GM21423 (cell line): Measurements from ENCODE around the gene KRTAP5-10.
"Not testable (repeated sequence)": the region's sequence is repeated elsewhere in the genome, so short reads cannot be mapped to it uniquely, and the experiment has no call there.

Experiments
- ATAC-seq: cut with Tn5 transposase; IDR thresholded peaks from one replicate; pipeline ENCODE4 v1.9.1; 2021; ENCODE audit warnings: mild to moderate bottlenecking, moderate library complexity; ENCODE audit not compliant: unreplicated experiment

Gene KRTAP5-10

DNA sequence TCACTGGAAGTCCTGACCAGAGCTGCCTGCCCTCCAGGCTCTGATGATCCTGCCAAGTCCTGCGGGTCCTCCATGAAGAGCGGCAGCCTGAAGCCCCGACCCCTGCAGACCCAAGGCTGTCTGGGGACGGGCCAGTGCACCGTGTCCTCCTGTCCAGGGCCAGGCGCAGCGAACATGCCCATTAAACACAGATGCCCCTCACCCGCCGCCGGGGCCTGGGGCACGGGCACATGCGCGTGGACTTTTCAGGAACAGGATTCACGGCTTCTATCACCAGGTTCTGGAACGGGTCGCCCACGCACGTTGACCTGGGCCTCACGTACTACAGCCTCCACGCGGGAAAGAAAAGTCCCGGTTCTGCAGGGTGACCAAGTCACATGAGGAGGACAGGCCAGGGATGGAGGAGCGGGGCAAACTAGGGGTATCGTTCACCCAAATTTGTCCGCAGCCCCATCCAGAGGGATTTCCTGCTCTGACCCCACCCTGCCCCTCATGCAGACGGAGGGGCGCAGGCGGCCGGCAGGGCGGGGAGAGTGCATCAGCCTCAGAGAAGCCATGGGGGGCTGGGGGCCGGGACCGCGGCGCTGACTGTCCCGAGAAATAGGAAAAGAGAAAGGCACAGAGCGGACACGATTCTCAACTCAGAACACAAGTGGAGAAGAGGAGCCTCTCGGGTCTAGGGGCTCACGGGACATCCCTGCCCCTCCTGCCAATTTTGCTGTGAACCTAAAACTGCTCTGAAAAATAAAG lies 5.9 kb downstream of the KRTAP5-10 start:
- not testable (repeated sequence) for ATAC-seq

- no peak for ATAC-seq
Measured at GRCh38 chr11:71572811-71573210, 7.4 kb downstream of the KRTAP5-10 start.

DNA sequence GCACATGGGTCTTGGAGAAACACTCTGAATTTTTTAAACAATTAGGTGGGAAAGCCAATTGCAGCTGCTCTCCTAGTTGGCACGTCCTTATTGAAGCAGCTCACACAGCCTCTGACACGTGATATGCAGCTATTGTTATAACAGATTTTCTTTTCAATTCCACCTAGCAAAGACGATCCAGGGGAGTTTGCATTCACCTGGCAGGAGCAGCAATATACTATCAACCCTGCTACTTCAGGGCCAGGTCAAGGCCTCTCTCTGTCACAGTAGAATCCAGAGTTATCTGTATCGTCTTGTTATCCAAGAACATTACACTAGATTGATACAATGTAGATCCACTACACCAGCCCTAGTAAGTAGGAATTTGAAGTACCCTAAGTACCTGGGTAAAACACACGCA lies 9.1 kb downstream of the KRTAP5-10 start:
- no peak for ATAC-seq

DNA sequence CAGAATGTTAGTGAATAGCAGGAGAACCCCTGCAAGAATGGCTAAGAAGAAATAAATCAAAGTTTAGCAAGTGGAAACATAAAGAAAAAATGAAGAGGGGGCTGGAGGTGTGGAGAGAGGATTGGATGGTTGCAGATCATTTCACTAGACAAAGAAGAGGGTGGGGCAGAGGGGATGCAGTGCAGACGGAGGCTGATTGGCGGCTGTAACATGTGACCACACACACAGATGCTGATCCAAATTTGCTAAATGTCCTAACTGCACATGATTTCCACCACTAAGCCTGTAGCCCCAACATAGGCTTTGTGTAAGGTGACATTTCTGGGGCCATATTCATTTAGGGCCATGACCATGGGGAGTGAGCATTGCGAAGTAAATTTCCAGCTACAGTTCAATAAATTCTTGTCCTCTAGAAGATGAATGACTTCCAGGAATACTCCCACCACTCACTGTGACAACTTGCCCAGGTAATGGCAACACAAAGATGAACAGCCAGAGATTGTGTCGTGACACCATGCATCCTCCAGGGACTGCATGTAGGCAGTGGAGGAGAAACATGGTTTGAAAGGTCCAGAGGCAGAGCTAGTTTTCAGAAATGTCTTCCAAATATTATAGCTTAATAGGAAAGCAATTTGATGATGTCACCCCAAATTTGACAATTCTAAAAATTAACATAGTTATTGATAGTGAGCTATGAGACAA lies 10.5 kb downstream of the KRTAP5-10 start:
- no peak for ATAC-seq

- ATAC-seq = not testable (repeated sequence)
Measured at GRCh38 chr11:71576688-71577465, 11.5 kb downstream of the KRTAP5-10 start.

DNA sequence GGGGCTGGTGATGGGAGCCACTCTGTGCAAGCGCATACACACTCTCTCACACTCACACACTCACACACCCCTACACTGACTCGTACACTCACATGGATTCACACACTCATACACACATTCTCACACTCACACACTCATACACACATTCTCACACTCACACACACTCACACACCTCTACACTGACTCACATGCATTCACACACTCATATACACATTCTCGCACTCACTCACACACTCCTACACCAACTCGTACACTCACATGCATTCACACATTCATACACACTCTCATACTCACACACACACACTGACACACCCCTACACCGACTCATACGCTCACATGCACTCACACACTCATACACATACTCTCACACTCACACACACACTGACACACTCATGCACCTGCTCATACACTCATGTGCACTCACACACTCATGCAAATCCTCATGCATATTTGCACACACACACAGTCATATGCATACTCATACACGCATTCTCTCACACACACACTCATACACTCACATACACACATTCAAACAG lies 12.2 kb downstream of the KRTAP5-10 start:
- ATAC-seq = no peak

GRCh38 chr11:71579513-71579912 lies 14.2 kb downstream of the KRTAP5-10 start:
- not testable (repeated sequence) for ATAC-seq

DNA sequence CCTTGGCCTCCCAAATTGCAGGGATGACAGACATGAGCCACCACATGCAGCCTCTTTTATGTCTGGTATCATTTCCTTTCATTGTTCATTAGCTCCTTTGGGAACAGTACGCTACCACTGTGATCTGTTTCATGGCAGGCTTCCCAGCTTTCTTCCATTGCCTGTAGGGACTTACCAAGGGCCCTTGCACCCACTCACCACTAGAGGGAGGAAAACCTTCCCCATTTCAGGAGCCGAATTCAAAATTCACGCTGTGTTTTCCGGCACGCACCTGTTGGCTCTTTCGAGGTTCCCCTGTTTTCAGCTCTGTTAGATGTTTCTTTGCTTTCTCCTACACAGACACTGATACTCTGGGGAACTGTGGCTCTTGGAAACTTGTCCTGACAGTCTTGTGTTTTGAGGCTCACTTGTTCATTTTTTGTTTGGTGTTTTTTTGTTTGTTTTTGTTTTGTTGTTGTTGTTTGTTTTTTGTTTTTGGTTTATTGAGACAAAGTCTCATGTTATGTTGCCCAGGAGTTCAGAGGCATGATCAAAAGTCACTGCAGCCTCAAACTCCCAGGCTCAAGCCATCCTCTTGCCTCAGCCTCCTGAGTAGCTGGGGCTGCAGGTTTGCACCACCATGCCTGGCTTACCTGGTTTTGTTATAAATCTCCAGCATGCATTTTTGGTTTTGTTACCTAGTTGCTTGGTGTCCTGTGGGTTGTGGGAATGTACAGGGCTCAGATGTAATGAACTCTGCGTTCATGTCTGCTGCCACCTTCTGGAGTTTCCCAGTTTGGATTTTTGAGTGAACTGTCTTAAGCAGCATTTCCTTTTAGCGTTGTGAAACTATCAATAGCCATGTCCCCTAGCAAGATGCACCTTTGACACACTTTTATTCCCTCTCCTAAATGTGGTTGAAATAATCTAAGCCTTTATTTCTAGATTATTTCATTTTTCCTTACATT lies 15.0 kb downstream of the KRTAP5-10 start:
- ATAC-seq = no peak

DNA sequence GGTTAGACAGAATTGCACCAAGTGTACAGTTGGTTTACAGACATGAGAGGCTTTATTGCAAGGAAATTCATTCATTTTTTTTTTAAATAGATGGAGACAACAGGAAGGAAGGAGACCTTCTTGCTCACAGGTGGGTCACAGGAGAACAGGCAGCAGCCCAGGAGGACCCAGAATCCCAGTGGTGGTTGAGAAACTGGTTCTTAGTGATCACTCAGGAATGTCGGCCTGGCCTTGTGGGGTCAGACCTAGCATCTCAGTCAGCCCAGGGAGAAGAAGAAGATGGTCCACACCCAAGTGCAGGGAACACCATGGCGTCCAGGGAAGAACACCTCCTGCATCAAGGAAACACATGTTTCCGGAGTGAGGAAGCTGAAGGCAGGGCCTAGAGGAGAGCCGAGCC lies 16.5 kb downstream of the KRTAP5-10 start:
- ATAC-seq = no peak

- no peak for ATAC-seq
Measured at GRCh38 chr11:71582309-71582895, 17.0 kb downstream of the KRTAP5-10 start, which contains the start of gene KRTAP5-11. Gene KRTAP5-11, minus strand, starts transcription at chr11:71582875. Its CDS starts 38 bp downstream, at chr11:71582837.

- ATAC-seq = not testable (repeated sequence)
Measured at GRCh38 chr11:71582969-71583368, 17.6 kb downstream of the KRTAP5-10 start.

GRCh38 chr11:71585673-71586072 lies 20.3 kb downstream of the KRTAP5-10 start:
- ATAC-seq = not testable (repeated sequence)

- ATAC-seq = not testable (repeated sequence)
Measured at GRCh38 chr11:71588314-71588713, 23.0 kb downstream of the KRTAP5-10 start.

- ATAC-seq = not testable (repeated sequence)
Measured at GRCh38 chr11:71588822-71589545, 23.6 kb downstream of the KRTAP5-10 start.

DNA sequence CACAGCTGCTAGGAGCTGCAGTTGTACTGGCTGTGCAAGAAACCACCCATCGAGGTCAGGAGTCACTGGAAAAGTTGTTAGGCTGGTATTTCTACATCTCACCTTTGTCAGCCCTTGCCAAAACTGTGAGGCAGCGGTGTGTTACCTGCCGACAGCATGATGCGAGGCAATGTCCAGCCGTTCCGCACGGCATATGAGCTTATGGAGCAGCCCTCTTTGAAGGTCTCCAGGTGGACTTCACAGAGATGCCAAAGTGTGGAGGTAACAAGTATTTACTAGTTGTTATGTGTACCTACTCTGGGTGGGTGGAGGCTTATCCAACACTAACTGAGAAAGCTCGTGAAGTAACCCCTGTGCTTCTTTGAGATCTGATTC lies 24.2 kb downstream of the KRTAP5-10 start:
- ATAC-seq = not testable (repeated sequence)

- not testable (repeated sequence) for ATAC-seq
Measured at GRCh38 chr11:71603221-71603620, 37.9 kb downstream of the KRTAP5-10 start.

- ATAC-seq = not testable (repeated sequence)
Measured at GRCh38 chr11:71604798-71605488, 39.6 kb downstream of the KRTAP5-10 start.

GRCh38 chr11:71606853-71607519 lies 41.6 kb downstream of the KRTAP5-10 start:
- not testable (repeated sequence) for ATAC-seq
